GM23338 (cell line): Measurements from ENCODE around the gene PPFIA4. TPM values are rescaled to one million over a fixed set of nuclear protein-coding genes. Genes with fewer than 3 reads are reported as not detected.

Source experiments
- ATAC-seq: fragments of 200-7000 bp; cut with Tn5 transposase; 3 replicates; pipeline ENCODE4 v1.9.1; 2020
- DNase-seq: peaks from one replicate; pipeline ENCODE4 v3.0.0-alpha.2; 2015; ENCODE audit warnings: low spot score
- H2AFZ ChIP-seq: fragments of 200-600 bp; sonication (generic); 2 replicates; pipeline ENCODE4 v1.8.0; 2016; ENCODE audit warnings: antibody characterized with exemption, mild to moderate bottlenecking, moderate library complexity
- H3F3A ChIP-seq: fragments of 200-600 bp; sonication (generic); replicated peaks from 2 replicates; pipeline ENCODE4 v1.8.0; 2017; ENCODE audit warnings: antibody characterized with exemption, mixed run types, low read depth
- H3K27ac ChIP-seq: fragments of 200-600 bp; sonication (generic); 2 replicates; pipeline ENCODE4 v1.6.1; 2016; ENCODE audit warnings: low read depth
- H3K27me3 ChIP-seq: fragments of 200-600 bp; sonication (generic); 2 replicates; pipeline ENCODE4 v1.8.0; 2016; ENCODE audit warnings: mild to moderate bottlenecking, mixed run types, moderate library complexity; ENCODE audit not compliant: insufficient read depth
- H3K36me3 ChIP-seq: fragments of 200-600 bp; sonication (generic); 2 replicates; pipeline ENCODE4 v1.8.0; 2016; ENCODE audit warnings: mild to moderate bottlenecking; ENCODE audit not compliant: insufficient read depth
- H3K4me1 ChIP-seq: fragments of 200-600 bp; sonication (generic); 2 replicates; pipeline ENCODE4 v1.8.0; 2016; ENCODE audit warnings: mild to moderate bottlenecking, moderate library complexity; ENCODE audit not compliant: insufficient read depth
- H3K4me2 ChIP-seq: fragments of 200-600 bp; sonication (generic); 2 replicates; pipeline ENCODE4 v1.7.1; 2017; ENCODE audit warnings: mixed run types
- H3K4me3 ChIP-seq: fragments of 200-600 bp; sonication (generic); 2 replicates; pipeline ENCODE4 v1.6.1; 2016; ENCODE audit warnings: mixed run types
- H3K79me2 ChIP-seq: fragments of 200-600 bp; sonication (generic); replicated peaks from 2 replicates; pipeline ENCODE4 v1.8.0; 2017; ENCODE audit warnings: mild to moderate bottlenecking; ENCODE audit not compliant: insufficient read depth
- H3K9me2 ChIP-seq: fragments of 200-600 bp; sonication (generic); 2 replicates; pipeline ENCODE4 v1.8.0; 2017; ENCODE audit not compliant: insufficient read depth
- H4K20me1 ChIP-seq: fragments of 200-600 bp; sonication (generic); replicated peaks from 2 replicates; pipeline ENCODE4 v1.8.0; 2017; ENCODE audit warnings: mild to moderate bottlenecking; ENCODE audit not compliant: insufficient read depth
- H3K27ac Mint-ChIP-seq: 2 replicates; pipeline ENCODE4 v1.8.0; 2020; ENCODE audit warnings: inconsistent platforms, mild to moderate bottlenecking, moderate library complexity, mixed read lengths
- H3K27me3 Mint-ChIP-seq: 3 replicates; pipeline ENCODE4 v1.8.0; 2022; ENCODE audit warnings: low read depth, mild to moderate bottlenecking, moderate library complexity, mixed read lengths, inconsistent platforms; ENCODE audit not compliant: insufficient read depth, poor library complexity
- H3K36me3 Mint-ChIP-seq: 3 replicates; pipeline ENCODE4 v1.8.0; 2021; ENCODE audit warnings: low read depth, mild to moderate bottlenecking, inconsistent platforms, moderate library complexity, mixed read lengths
- H3K4me1 Mint-ChIP-seq: 3 replicates; pipeline ENCODE4 v1.8.0; 2020; ENCODE audit warnings: mild to moderate bottlenecking, inconsistent platforms, mixed read lengths
- H3K4me3 Mint-ChIP-seq: 3 replicates; pipeline ENCODE4 v1.8.0; 2021; ENCODE audit warnings: moderate library complexity, mild to moderate bottlenecking, inconsistent platforms, mixed read lengths
- H3K9me3 Mint-ChIP-seq: 3 replicates; pipeline ENCODE4 v1.8.0; 2020; ENCODE audit warnings: moderate library complexity, mild to moderate bottlenecking, inconsistent platforms, mixed read lengths
- CREB1 ChIP-seq: fragments of 250-450 bp; sonication (Bioruptor Pico); IDR thresholded peaks from 2 replicates; pipeline ENCODE4 v1.5.0; 2020; ENCODE audit warnings: low read depth, mild to moderate bottlenecking, moderate library complexity
- NANOG ChIP-seq: IDR thresholded peaks from 2 replicates; pipeline ENCODE4 v1.6.1; 2016; ENCODE audit warnings: antibody characterized with exemption, borderline replicate concordance
- POLR2AphosphoS5 ChIP-seq: IDR thresholded peaks from 2 replicates; pipeline ENCODE4 v1.6.1; 2016; ENCODE audit warnings: antibody characterized with exemption, low read depth
- ZNF114 ChIP-seq: fragments of 250-450 bp; sonication (Bioruptor Pico); IDR thresholded peaks from 2 replicates; pipeline ENCODE4 v1.5.0; 2020; ENCODE audit warnings: mild to moderate bottlenecking, moderate library complexity
- ZNF331 ChIP-seq: fragments of 250-450 bp; sonication (Bioruptor Pico); IDR thresholded peaks from 2 replicates; pipeline ENCODE4 v1.5.0; 2020; ENCODE audit warnings: low read depth, mild to moderate bottlenecking, moderate library complexity
- polyA plus RNA-seq: library from polyadenylated mRNA; unstranded; fragments of >200 nt; fragmentation: Nextera tagmentation; extraction: Ambion mirVana; gene quantifications from 2 replicates; pipeline ENCODE4 v1.2.1, GENCODE V29; 2016
- total RNA-seq: library from RNA; depleted of rRNA; stranded (reverse); fragments of >200 nt; shearing (Covaris generic); gene quantifications from 2 replicates; pipeline ENCODE4 v1.2.3, GENCODE V29; 2014
- TF ChIP-seq, protein P1 (sequence below), 2 experiments: fragments of 200-600 bp in 1 of 2; sonication (generic) in 1 of 2; conservative IDR thresholded peaks; 2 replicates each; pipeline versions ENCODE4 v1.5.1 to v1.6.1; 2016 to 2017; ENCODE audit warnings: antibody characterized with exemption in 2 of 2, low read depth in 2 of 2, mild to moderate bottlenecking in 2 of 2, moderate library complexity in 1 of 2
- TF ChIP-seq, protein P2 (sequence below): IDR thresholded peaks from one replicate; pipeline ENCODE4 v1.6.1; 2018; ENCODE audit warnings: antibody characterized with exemption; ENCODE audit not compliant: unreplicated experiment

PPFIA4 gene
- total and polyA plus RNA-seq, 2 experiments from 2014 or later, result 1.3 to 7.6 TPM

DNA sequence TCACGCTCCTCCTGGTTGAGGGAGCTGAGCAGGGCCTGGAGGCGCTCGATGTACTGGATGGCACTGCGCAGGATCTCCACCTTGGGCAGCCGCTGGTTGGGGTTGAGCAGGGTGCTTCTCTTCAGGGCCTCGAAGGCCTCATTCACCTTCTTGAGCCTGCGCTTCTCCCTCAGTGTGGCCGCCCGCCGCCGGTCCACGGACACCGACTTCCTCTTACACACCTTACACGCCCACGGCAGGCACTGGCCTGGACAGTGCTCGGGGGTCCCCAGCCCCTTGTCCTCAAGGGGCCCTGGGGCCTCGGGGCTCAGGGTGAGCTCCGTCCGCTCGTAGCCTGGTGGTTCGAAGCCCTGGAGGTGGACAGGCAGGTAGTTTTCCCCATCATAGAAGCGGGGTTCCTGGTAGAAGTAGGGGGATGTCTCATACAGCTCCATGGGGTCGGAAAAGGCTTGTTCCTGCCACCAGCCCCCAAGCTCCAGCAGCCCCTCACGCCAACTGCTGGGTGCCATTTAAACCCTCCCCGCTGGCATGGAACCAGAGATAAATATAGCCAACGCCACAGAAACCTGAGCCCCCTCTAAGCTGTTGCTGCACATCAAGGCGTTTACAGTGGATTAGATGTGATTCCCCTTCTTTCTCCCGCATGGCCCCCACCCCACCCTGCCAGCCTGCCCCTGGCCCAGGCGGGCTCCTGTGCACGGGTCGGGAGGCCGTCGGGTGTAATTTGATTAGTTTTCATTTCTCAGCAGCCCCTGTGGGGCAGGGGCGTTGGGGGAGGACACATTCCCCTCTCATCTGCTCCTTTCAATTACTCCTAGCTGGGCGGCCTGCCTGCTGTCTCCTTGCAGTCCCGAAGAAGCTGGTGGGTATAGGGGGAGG is 59.5 kb downstream of the PPFIA4 start, which contains the start of gene MYOG:
Gene MYOG, minus strand, starts transcription at position 485 of the 879 bp plus-strand sequence. Its CDS starts 51 bp downstream, at position 434.
- H3K27ac ChIP-seq, result no peak within 1 kb of the TSS
- DNase-seq (no peak), ATAC-seq (no peak)
- no peaks in the 10 kb centered on the region for H3K79me2 ChIP-seq
- no peak within 1 kb of the TSS for H2AFZ ChIP-seq
- H3K36me3 ChIP-seq, result no peaks in the 10 kb centered on the region
- no peaks in the 10 kb centered on the region for H3K9me3 Mint-ChIP-seq
- peaks cover 45% of the 10 kb centered on the region for H3K4me1 Mint-ChIP-seq
- H3K27ac Mint-ChIP-seq, result no peak within 1 kb of the TSS
- peaks cover 3% of the 10 kb centered on the region; the same call in 1 of the 2 replicates for H3K9me2 ChIP-seq
- no peak within 1 kb of the TSS for H3K4me3 ChIP-seq
- H3F3A ChIP-seq, result no peaks in the 10 kb centered on the region
- TF ChIP-seq POLR2AphosphoS5 (no peak), ZNF331 (CRISPR knock-in tag) (no peak)
- TF ChIP-seq, protein P1, sequence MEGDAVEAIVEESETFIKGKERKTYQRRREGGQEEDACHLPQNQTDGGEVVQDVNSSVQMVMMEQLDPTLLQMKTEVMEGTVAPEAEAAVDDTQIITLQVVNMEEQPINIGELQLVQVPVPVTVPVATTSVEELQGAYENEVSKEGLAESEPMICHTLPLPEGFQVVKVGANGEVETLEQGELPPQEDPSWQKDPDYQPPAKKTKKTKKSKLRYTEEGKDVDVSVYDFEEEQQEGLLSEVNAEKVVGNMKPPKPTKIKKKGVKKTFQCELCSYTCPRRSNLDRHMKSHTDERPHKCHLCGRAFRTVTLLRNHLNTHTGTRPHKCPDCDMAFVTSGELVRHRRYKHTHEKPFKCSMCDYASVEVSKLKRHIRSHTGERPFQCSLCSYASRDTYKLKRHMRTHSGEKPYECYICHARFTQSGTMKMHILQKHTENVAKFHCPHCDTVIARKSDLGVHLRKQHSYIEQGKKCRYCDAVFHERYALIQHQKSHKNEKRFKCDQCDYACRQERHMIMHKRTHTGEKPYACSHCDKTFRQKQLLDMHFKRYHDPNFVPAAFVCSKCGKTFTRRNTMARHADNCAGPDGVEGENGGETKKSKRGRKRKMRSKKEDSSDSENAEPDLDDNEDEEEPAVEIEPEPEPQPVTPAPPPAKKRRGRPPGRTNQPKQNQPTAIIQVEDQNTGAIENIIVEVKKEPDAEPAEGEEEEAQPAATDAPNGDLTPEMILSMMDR (conservative IDR thresholded peaks at IDR 0.05; ENCODE audit: low read depth in 2 of 2), result no peak
- peaks cover 10% of the 10 kb centered on the region for H3K27me3 Mint-ChIP-seq
- H3K36me3 Mint-ChIP-seq, result no peaks in the 10 kb centered on the region
- H4K20me1 ChIP-seq, result no peaks in the 10 kb centered on the region
- no peak within 1 kb of the TSS for H3K4me2 ChIP-seq
- no peak within 1 kb of the TSS for H3K4me3 Mint-ChIP-seq
- peaks cover 17% of the 10 kb centered on the region for H3K4me1 ChIP-seq
- H3K27me3 ChIP-seq, result no peaks in the 10 kb centered on the region

DNA sequence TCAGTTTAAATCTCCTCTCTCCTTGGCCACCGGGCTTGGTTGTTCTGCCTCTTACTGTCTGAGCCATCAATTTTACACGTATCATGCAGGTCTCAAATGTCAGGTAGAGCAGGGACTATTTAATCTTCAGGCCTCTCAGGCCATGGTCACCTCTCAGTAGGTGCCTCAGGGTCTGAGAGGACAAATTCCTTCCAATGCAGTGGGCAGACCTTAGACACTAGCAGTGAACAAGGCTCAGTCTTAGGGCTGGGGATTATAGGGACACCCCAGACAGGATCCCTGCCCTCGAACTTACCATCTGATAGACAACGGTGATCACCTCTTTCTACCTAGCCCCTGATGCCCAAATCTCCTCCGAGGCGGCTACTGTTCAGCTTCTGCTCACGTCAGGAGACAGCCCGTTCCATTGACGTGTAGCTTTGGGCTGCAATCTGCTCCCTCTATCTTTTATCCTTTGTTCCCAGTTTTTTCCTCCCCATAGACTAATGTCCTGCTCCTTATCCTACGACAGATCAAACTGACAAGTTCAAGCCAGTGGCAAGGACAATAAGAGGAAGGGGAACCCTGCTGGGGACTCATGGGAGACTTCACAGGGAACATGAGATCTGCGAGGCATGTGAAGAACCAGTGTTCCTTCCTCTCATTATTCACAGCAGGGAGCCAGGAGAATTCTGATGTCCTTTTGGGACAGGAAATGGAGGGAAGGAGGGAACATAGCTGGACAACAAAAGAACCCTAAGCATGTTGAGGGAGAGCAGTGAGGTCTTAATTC is 60.9 kb downstream of the PPFIA4 start:
- no peak overlapping the region; the same call in 1 of the 2 replicates for H3K27ac Mint-ChIP-seq
- no peak overlapping the region for H3K4me3 Mint-ChIP-seq
- no peaks in the 10 kb centered on the region for H3K9me3 Mint-ChIP-seq
- no peak overlapping the region for H2AFZ ChIP-seq
- H3F3A ChIP-seq, result no peaks in the 10 kb centered on the region
- H3K4me1 Mint-ChIP-seq, result peaks cover 34% of the 10 kb centered on the region
- H3K4me1 ChIP-seq, result peaks cover 6% of the 10 kb centered on the region
- H3K27me3 Mint-ChIP-seq, result peaks cover 12% of the 10 kb centered on the region
- no peaks in the 10 kb centered on the region for H3K79me2 ChIP-seq
- no peak overlapping the region for H3K4me3 ChIP-seq
- no peak for ATAC-seq
- no peaks in the 10 kb centered on the region for H4K20me1 ChIP-seq
- DNase-seq, result no peak
- no peaks in the 10 kb centered on the region; the same call in 2 of the 3 replicates for H3K36me3 Mint-ChIP-seq
- H3K9me2 ChIP-seq, result peaks cover 3% of the 10 kb centered on the region; the same call in 1 of the 2 replicates
- H3K36me3 ChIP-seq, result no peaks in the 10 kb centered on the region
- H3K4me2 ChIP-seq, result no peak overlapping the region
- no peaks in the 10 kb centered on the region for H3K27me3 ChIP-seq
- no peak overlapping the region for H3K27ac ChIP-seq
- TF ChIP-seq, protein P2, sequence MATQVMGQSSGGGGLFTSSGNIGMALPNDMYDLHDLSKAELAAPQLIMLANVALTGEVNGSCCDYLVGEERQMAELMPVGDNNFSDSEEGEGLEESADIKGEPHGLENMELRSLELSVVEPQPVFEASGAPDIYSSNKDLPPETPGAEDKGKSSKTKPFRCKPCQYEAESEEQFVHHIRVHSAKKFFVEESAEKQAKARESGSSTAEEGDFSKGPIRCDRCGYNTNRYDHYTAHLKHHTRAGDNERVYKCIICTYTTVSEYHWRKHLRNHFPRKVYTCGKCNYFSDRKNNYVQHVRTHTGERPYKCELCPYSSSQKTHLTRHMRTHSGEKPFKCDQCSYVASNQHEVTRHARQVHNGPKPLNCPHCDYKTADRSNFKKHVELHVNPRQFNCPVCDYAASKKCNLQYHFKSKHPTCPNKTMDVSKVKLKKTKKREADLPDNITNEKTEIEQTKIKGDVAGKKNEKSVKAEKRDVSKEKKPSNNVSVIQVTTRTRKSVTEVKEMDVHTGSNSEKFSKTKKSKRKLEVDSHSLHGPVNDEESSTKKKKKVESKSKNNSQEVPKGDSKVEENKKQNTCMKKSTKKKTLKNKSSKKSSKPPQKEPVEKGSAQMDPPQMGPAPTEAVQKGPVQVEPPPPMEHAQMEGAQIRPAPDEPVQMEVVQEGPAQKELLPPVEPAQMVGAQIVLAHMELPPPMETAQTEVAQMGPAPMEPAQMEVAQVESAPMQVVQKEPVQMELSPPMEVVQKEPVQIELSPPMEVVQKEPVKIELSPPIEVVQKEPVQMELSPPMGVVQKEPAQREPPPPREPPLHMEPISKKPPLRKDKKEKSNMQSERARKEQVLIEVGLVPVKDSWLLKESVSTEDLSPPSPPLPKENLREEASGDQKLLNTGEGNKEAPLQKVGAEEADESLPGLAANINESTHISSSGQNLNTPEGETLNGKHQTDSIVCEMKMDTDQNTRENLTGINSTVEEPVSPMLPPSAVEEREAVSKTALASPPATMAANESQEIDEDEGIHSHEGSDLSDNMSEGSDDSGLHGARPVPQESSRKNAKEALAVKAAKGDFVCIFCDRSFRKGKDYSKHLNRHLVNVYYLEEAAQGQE, result no peak
- TF ChIP-seq CREB1 (CRISPR knock-in tag) (no peak), ZNF114 (no peak), NANOG (no peak)
